ENCODE results near the gene SREBF1.
A peak's percentile ranks its signal among the peaks of the same experiment; 100 is the strongest.

Gene SREBF1

DNA sequence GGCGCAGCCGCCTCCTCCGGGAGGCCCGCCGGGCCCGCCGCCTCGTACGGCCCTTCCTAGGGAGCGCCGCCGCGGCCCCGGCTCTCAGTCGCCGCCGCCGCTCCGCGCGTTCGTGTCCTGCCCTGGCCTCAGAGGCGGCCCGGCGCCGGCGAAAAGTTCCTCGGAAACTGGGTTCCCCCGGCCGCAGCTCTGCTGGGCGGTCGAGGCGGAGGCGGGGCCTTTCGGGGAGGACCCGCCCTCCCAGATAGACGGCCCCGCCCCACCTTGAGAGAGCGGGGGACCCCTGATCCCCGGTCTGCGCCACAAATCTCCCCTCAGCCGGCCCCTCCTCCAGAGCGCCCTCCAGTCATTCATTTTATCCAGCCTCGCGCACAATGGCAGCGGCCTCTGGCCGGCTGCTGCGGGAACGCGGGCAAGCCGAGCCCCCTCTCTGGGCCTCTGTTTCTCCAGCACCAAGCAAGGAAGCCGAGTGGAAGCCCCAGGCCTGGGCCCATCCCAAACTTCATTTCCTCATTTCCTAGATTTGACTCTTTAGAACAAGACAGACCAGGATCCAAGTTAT, at the start of gene SREBF1:
Gene SREBF1, minus strand, starts transcription at position 169 of the 562 bp plus-strand sequence. CDS start 169 bp downstream, outside the sequence.
- DNase-seq (ENCODE audit: low read depth, low spot score), result no peak

DNA sequence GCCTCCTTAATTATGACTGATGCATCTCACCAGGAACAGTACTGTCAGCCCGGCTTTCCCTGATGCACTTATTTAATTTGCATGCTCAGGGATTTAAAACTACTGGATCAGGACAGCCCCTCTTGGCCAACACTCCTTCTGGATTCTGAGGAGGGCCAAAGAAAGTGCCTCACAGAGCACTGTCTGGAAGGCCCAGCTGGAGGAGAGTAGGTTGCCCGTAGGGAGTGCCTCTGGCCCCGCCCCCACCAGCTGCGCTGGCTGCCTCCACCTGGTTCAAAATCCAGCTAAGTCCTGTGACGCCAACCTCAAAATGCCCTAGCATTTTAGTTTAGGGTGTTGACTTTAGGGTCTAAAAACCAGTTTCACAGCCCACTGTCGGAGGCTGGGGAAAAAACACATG, 49.4 kb upstream of the SREBF1 start:
- no peak for DNase-seq (ENCODE audit: low read depth, low spot score)

DNA sequence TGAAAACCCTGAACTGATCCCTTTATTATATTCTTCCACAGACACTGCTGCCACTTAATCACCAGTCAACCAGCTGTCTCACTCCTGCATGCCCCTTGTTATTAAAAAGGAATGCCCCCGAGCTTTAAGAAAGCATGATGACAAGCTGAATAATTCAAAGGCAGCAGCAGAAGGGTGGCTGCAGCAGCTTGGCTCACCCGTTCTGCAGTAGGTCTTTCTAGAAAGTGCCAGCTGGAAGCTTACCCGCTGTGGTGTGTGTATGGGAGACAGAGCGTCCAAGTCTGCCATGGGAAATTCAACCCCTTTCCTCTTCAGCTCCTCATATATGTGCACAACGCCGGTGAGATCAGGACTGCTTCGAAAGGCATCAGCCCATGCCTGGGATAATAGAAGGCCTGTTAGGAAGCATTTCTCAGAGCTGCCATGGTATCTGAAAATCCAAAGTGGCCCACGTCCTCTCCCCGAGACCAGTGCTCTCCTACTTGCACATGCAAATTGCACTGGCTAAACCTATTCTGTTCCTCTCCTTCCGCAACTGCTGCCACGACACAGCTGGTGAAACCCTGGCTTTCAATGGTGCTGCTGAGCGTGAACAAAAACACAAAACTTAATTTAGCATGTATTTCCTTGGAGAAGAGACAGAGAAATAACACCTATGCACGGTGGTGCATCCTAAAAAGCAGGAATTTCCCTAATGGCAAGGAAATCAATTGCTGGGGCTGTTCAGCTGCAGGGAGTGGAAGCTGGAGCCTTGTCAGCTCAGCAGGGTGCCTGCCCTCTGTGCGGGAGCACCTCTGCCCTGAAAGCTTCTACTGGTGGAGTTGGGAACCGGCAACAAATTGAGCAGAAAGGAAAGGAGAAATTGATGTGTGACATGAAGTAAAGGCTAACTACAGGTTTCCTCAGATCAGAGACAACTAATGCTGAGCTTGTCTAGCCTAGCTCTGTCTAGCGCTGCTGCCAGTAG, 47.9 kb upstream of the SREBF1 start:
- no peak for DNase-seq (ENCODE audit: low read depth, low spot score)

DNA sequence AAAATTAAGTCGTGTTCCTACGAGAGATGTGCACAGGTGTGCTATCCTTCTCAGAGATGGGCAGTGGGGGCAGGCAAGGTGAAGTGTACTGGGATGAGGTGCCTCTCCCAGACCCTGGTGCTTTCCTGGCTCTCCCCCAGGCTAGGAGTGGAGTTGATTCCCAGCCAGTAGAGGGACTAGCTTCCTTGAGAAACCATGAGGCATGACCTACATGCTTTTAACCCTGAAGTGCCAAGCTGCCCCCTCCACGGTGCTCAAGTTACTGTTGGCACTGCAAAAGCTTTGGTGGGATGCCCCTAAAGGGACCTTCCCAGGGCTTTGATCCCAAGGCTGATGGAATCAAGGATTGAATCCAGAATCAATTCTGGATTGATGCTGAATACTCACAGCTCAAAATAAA, 47.0 kb upstream of the SREBF1 start:
- DNase-seq (ENCODE audit: low read depth, low spot score), result no peak

DNA sequence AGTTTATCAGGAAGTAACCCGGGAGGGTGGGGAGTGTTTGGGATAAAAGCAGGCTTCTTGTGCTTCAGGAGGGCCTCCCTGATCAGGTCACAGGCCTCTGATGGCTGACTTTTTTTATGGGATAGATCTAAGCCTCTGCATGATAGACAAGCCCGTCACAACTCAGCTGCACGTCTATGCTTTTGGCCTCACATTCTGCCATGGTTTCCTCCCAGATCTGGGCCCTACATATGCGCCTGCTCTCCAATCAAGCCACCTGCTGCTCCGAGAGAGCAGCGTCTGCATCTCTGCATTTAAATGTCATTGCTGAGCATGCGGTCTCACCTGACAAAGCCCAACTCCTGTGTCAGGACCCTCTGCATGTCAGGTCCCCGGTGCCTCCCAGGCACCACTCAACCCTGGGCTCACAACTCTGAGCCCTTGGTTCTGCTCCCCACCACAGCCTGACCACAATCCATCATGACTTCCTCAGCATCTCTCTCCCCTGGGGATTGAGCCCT, 45.3 kb upstream of the SREBF1 start:
- no peak for DNase-seq (ENCODE audit: low read depth, low spot score)

DNA sequence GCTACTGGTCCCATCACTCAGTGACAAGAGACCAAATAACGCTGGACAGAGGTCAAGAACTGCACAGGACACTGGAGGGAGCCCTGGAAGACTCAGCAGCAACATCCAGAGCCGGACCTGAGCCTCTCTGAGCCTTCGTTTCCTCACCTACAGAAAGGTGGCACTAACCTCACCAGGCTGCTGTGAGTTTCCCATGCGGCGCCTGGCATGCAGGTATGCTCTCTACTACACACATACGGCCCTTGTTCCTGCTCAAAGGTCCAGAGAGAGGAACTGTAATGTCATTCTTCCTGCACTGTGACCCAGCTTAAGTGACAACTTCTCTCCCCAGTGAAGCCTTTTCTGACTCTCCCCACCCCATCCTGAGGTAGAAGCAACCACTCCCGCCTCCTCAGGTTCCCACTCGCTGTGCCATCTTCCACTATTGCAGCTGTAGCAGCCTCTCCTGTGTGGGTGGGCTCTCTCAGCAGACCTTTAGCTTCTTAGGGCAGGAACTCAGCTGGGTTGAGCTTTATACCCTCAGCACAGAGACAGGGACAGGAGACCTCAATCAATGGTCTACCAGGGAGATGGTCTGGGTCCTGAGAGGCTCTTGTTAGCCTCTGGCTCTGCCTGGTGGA, 43.9 kb upstream of the SREBF1 start:
- no peak for DNase-seq (ENCODE audit: low read depth, low spot score)

DNA sequence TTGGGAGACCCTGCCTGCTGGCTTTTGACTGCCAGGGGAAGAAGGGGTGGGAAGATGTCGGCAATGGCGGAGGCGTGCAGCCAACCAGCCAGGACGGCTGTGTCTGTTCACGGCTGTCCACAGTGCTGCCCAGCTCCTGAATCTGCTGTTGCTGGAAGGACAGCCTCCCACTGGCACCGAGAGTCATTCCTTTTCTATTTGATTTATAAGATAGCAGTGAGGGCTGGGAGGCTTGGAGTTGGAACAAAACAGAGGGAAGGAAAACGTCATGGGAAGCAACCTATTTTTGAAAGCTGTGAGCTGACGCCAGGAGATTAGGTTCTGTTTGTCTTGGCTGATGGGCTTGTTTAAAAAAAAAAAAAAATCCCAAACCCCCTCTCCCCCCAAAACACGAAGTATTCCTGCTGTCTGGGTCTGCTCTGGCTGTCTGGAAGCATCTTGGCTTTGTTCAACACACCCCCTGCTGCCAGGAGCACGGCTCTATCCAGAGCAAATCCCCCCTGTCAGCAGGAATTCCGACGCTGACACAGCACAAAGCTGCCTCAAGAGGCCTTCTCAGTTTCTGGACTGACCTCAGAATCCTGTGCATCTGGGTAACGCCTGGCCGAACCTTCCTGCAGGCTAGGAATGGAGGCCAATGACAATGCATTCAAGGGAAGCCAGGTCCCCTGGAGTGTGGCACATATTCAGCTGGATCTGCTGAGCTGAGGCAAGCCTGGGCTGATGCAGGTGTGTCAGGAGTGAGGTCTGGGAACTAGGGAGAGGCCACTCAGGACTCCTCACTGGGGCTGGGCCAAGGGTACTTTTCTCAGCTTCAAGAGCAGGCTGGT, 41.0 kb upstream of the SREBF1 start:
- DNase-seq (ENCODE audit: low read depth, low spot score), result peak; percentile 98

DNA sequence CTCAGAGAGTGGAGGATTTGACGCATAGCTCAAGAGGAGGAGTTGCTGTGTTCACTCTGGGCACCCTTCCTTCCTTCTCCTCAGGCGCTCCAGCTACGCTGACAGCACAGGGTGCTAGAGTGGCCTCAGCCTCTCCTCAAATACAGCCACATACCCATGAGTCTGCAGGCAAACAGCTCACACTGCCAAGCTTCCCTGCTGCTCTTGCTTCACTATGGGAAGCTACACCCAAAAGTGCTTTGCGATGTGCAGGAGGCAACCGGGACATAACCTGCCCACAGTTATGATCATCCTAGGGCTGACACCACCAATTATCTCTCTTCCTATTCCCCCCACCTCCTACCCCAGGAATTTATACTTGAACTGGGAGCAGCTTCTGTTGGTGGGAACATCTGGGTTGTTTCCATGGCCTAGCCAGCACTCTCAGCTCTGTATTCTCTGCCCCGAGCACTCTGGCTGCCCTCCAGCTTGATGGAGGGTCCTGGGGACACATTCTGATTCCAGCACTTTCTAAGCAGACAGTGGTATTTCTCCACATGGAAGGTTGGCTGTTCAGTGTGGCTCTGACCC, 40.3 kb upstream of the SREBF1 start:
- no peak for DNase-seq (ENCODE audit: low read depth, low spot score)

DNA sequence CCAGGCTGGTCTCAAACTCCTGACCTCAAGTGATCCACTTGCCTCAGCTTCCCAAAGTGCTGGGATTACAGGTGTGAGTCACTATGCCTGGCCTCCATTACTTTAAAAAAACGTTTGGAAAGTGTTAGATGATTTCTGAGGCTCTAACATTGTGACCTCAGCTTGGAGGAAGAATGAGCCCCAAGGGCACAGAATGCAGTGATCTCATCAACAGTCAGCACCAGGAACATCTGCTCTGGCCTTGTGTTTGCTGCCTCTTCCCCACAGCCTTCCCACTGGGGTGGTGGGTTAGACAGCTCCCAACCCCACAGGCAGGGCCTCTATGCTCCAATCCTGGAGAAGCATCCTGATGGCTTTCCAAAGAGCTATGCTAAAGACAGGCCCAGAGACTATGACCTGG, 37.7 kb upstream of the SREBF1 start:
- DNase-seq (ENCODE audit: low read depth, low spot score), result no peak

DNA sequence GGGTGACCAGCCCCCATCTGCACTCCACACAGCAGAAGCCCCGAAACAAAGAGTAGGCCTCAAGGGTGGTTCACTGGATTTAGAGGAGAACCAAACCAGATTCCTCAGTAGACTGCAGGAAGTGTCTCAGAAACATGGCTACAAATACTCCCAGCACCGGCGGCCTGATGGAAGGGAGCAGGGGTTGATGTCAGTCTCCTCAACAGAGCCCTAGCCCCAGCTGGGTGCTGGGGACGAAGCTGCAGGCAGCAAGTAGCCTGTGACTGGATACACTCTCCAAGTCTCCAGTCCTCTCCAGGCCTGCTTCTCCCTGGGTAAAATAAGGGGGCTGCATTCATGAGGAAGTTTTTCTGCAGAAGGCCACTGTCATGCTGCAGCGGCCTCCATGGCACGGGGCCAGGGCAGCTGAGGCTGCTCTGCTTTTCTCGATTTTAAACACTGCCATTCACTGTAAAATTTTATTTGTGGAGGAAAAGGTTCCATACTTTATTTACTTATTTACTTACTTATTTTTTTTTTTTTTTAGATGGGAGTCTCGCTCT, 36.7 kb upstream of the SREBF1 start:
- no peak for DNase-seq (ENCODE audit: low read depth, low spot score)

DNA sequence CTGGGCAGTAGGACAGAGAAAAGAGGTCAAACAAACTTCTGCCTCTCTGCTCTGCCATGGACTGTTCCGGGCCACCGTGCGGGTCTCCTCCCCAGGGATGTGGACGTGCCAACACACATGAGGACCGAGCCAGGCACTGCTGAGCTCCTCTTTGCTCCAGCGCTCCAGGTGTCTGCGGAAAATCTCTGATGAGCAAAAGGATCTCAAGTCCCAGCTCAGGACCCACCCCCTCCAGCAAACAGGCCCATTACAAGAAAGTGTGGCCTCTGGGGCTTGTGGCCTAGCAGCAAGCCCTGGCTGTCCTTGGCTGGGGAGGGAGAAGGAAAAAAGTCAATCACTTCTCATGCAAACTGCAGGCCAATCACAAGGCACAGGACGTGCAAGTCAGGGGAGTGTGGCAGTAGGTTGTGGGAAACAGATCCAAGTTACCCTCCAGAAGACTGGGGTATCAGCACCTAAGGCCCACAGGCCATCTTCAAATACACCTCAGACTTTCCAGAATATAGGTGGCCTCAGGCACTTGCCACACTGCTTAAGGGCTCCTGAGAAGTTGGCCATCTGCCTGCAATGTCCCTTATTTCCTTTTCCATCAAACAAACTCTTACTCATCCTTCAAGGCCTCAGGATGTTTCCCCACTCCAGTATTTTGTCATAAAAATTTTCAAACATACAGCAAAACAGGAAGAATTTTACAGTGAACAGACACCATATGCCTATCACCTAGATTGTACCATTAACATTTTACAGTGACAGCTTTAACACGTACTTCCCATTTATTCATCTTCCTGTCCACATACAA, 36.0 kb upstream of the SREBF1 start:
- no peak for DNase-seq (ENCODE audit: low read depth, low spot score)

DNA sequence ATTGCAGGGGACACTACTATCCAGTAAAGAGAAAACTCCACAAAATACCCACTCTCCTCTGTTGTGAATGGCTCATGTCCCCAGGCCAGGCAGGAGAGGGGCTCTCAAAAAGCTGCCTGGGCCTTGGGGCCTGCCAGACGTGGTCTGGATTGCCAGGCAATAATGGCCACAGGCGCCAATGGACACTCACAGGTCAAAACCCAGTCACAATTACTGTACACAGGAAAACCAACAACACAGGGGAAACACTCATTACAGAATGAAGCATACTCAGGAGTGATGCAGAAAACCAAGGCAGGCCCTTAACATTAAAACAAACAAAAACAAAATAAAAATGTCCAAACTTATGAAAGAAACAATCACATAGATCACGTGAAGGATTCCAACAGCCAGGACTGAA, 35.1 kb upstream of the SREBF1 start:
- DNase-seq (ENCODE audit: low read depth, low spot score), result no peak

DNA sequence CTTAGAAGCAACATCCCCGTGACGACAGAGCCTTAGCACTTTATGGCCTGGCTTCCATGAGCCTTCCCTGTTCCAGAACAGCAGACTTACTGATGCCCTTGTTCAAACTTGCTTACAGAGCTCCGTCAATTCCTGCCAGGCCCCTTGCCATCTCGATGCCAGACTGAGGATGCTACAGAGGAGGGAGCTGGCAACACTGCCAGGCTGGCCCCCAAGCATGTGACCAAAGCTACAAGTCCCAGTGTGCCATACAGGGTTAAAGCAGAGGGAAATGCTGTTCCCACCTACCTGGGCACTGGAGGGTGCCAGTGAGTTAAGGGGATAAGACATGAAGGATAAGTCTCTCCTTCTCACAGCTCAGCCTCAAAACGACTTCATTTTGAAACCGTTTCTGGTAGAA, 33.5 kb upstream of the SREBF1 start:
- DNase-seq (ENCODE audit: low read depth, low spot score), result no peak

DNA sequence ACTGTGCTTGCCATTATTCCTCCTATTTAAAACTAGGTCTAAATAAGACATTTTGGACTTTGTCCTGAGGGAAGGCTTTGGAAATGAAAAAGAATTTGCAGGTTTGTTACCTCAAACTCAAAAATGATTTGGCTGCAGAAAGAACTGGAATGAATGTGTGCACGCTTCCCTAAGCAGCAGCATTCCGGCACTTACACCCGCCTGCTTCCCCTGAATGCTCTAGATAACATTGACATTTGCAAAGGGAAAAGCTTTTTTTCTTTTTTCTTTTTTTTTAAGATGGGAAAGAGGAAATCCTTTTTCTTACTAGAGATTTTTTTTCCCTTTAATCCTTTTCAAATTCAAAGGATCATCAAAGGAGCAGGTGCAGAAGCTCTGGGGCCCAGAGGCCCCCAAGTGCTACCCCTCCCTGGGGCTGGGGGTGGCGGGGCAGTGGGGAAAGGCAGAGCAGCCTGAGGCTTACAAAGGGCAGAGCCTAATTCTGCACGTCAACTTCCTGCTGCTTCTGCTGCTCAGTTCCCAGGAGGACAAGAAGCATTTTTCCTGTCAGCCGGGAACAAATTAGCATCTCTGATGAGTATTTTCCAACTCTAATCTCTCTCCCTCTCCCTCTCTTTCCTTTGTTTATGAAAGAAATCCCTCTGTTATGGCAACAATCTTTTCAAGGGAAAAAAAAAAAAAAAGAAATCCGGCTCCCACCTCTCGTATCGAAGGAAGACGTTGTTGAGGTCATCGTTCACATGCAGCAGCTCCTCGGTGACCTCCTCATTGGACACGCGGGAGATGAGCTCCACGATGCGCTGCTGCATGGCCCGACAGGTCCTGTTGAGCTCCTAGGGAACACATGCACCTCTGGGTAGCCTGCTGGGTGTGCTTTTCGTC, 32.1 kb upstream of the SREBF1 start:
- no peak for DNase-seq (ENCODE audit: low read depth, low spot score)

DNA sequence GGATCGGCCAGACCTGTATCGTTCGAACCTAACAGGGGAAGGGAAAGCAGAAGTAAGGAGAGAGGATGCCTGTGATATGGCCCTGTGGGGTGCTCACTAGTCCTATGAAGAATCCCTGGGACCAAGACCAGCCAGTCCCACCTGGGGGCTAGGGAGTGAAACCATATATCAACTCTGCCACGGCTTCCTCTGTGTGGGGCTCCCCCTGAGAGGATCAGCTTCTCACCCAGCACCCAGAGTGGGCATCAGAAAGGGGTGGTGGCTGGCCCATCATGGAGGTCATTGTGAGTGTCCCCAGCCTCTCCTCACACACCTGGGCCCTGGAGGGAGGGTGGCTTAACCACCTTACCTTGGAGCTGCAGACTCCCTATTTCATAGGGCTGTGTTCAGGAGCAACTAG, 30.1 kb upstream of the SREBF1 start:
- DNase-seq (ENCODE audit: low read depth, low spot score), result no peak

DNA sequence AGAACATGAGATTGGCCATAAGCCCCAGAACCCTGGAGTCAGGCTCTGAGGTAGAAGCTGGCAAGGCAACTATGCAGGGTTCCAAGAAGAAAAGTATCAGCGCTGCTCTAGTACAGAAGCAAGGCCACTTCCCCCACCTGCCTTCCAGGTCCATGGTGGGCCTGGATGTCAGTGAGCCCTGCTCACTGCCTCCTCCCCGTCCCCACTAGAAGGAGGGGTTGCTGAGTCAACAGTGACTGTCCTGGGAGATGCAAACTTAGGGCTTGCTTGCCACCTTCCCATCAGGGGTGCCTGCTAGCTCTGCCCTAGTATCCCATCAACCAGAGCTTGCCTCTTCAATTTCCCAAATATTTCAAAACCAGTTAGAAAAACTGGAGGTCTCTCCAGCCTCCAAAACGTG, 29.6 kb upstream of the SREBF1 start:
- no peak for DNase-seq (ENCODE audit: low read depth, low spot score)

DNA sequence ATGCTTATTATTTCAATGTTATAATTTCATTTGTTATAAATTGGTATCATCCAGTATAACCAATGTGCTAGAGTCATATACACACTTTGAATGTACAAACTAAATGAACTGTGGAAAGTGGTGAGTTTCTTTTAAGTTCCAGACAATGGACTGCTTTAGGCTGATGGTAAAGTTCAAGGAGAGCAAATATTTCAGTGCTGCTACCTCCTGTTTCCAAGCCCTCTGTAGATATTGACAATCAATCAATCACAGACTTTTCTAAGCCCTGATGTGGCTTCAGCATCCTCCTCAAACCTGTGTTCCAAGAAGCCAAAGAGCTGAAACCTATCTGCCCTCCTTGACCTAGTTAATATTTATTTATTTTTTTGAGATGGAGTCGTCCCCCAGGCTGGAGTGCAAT, 28.2 kb upstream of the SREBF1 start:
- no peak for DNase-seq (ENCODE audit: low read depth, low spot score)

DNA sequence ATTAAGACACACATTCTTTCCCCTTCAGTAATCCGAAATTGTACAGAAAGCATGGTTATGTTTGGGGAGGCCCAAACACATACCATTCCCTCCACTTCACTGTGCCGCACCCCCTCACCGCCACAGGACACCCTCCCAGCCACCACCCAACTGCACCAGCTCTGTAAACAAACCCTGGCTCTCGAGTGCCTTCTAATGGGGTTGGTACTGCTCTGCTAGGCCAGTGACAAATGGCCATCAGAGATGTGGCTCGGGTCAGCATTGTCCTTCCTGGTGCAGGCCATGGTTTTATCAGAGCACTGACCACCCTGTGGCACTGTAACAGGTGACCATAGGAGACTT, 24.0 kb upstream of the SREBF1 start:
- DNase-seq (ENCODE audit: low read depth, low spot score), result no peak

Data from brain pericyte (primary cell).